Vagina (tissue), 2 donors: ENCODE measurements around the gene TMEM121B.

Source experiments
- CTCF ChIP-seq, 3 experiments: fragments of 450-650 bp in 2 of 3; fragments of 200-600 bp in 1 of 3; sonication (generic) in 1 of 3; IDR thresholded peaks; one replicate each; pipeline ENCODE4 v1.5.1; 2017 to 2019; ENCODE audit warnings: antibody characterized with exemption in 3 of 3, mild to moderate bottlenecking in 2 of 3, moderate library complexity in 2 of 3
- POLR2A ChIP-seq, 2 donors: fragments of 450-650 bp; IDR thresholded peaks; one replicate each; pipeline ENCODE4 v1.6.1; 2017; ENCODE audit warnings: antibody characterized with exemption in 2 of 2, mild to moderate bottlenecking in 2 of 2, moderate library complexity in 2 of 2
- POLR2AphosphoS5 ChIP-seq, 2 donors: sonication (generic); formaldehyde crosslinking; IDR thresholded peaks; one replicate each; pipeline ENCODE4 v1.9.0; 2017; ENCODE audit warnings: antibody characterized with exemption in 2 of 2, mild to moderate bottlenecking in 2 of 2, low read depth in 1 of 2; ENCODE audit not compliant: insufficient read depth in 1 of 2

DNA sequence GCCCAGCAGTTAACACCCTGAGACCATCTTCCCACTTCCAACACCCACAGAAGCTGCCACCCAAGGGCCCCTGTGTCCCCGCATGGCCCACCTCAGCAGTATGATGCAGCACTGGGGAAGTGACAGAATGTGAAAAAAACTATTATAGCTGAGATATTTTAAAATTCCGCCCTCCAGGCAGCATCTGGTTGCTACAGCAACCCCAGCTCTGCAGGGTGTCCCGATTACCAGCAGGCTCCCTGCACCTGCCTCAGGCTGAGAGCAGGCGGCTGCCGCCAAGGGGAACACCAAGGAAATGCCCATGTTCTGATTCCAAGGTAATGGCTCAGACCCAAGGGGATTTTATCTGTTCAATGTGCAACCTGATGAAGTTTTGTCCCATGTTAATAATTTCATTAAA lies 10.5 kb upstream of the TMEM121B start:
- TF ChIP-seq CTCF (IDR thresholded peaks at IDR 0.05) (no peak), POLR2A (IDR thresholded peaks at IDR 0.05) (no peak), POLR2AphosphoS5 (IDR thresholded peaks at IDR 0.05; ENCODE audit: insufficient read depth in 1 of 2, low read depth in 1 of 2) (no peak)
